ENCODE data around the gene MYH16. TPM values are rescaled to one million over a fixed set of nuclear protein-coding genes. Genes with fewer than 3 reads are reported as not detected.

MYH16 gene
- total RNA-seq, 1 donor from 2014 or later = not detected

DNA sequence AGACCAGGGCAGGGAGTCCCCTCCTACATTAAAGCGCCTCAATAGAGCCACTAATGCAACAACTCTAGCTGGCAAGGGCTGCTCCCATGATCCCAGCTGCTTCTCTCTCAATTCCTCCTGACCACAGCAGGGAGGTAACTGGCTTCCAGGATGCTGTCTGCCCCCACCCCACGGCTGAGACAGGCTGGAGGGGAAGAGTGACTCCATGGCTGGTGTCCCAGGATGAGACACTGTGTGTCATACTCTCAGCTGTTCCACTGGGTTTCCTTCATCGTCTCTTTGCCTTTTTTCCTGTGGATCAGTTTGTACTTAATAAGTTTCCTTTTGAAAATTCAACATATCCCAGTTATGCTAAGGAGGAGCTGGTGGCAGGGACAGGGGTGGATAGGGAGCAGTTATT is 27.7 kb upstream of the MYH16 start:
- H3F3A ChIP-seq (ENCODE audit: low read depth) = no peaks in the 10 kb centered on the region
- H3K79me2 ChIP-seq (ENCODE audit: low read depth) = no peaks in the 10 kb centered on the region
- Mint-ChIP-seq H3K27ac (no peak overlapping the region), H3K36me3 (no peaks in the 10 kb centered on the region), H3K4me1 (no peaks in the 10 kb centered on the region), H3K27me3 (ENCODE audit: insufficient read depth, low read depth) (peaks cover 4% of the 10 kb centered on the region), H3K9me3 (peaks cover 2% of the 10 kb centered on the region), H3K4me3 (no peak overlapping the region)
- no peaks in the 10 kb centered on the region for H3K4me1 ChIP-seq
- no peaks in the 10 kb centered on the region for H3K27me3 ChIP-seq
- H3K36me3 ChIP-seq = no peaks in the 10 kb centered on the region
- TF ChIP-seq EZH2phosphoT487 (IDR thresholded peaks at IDR 0.05) (no peak), EZH2 (IDR thresholded peaks at IDR 0.05) (no peak)
- TF ChIP-seq, protein P1, sequence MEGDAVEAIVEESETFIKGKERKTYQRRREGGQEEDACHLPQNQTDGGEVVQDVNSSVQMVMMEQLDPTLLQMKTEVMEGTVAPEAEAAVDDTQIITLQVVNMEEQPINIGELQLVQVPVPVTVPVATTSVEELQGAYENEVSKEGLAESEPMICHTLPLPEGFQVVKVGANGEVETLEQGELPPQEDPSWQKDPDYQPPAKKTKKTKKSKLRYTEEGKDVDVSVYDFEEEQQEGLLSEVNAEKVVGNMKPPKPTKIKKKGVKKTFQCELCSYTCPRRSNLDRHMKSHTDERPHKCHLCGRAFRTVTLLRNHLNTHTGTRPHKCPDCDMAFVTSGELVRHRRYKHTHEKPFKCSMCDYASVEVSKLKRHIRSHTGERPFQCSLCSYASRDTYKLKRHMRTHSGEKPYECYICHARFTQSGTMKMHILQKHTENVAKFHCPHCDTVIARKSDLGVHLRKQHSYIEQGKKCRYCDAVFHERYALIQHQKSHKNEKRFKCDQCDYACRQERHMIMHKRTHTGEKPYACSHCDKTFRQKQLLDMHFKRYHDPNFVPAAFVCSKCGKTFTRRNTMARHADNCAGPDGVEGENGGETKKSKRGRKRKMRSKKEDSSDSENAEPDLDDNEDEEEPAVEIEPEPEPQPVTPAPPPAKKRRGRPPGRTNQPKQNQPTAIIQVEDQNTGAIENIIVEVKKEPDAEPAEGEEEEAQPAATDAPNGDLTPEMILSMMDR (IDR thresholded peaks at IDR 0.05) = no peak
- no peak overlapping the region for H3K4me3 ChIP-seq
- no peaks in the 10 kb centered on the region for H3K9me3 ChIP-seq (ENCODE audit: low read depth)
- no peak overlapping the region for H3K9ac ChIP-seq
- H3K27ac ChIP-seq = no peak overlapping the region
- H3K4me2 ChIP-seq = no peak overlapping the region
- no peak overlapping the region for H2AFZ ChIP-seq (replicated peaks)
- no peaks in the 10 kb centered on the region for H4K20me1 ChIP-seq (ENCODE audit: low read depth)
- DNase-seq (ENCODE audit: low spot score) = no peak

DNA sequence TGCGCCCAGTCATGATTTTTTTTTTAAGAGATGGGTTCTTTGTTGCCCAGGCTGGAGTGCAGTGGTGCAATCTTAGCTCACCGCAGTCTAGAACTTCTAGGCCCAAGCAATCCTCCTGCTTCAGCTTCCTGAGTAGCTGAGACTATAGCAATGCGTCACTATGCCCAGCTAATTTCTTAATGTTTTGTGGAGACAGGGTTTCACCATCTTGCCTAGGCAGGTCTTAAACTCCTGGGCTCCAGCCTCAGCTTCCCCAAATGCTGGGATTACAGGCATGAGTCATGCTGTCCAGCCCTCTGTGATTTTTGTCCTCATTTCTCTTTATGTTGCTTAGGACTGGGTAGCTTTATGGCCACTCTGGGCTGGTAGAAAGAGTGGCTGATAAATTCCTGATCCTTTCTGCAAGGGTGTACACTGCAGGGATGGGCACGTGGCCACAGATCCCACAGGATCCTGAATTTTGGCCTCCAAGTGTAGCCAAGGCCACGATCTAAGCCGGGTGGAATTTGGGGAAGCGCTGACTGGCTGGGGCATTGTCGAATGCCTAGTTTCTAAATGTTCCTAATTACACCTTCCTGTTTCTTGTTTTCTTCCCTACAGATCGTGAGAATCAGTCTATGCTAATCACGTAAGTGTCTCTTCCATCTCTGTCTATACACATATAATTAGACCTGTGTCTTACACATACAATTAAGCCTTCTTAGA is 24.1 kb upstream of the MYH16 start:
- Histone ChIP-seq H3K27me3 (no peaks in the 10 kb centered on the region), H3K4me1 (peaks cover 18% of the 10 kb centered on the region), H4K20me1 (ENCODE audit: low read depth) (no peaks in the 10 kb centered on the region), H3K27ac (no peak overlapping the region), H3K9me3 (ENCODE audit: low read depth) (no peaks in the 10 kb centered on the region), H3K9ac (no peak overlapping the region), H3K79me2 (ENCODE audit: low read depth) (no peaks in the 10 kb centered on the region), H3K36me3 (no peaks in the 10 kb centered on the region), H3K4me2 (no peak overlapping the region), H3F3A (ENCODE audit: low read depth) (no peaks in the 10 kb centered on the region), H3K4me3 (no peak overlapping the region), H2AFZ (replicated peaks) (no peak overlapping the region)
- no peak for DNase-seq (ENCODE audit: low spot score)
- Mint-ChIP-seq H3K27ac (peak overlapping the region; percentile 53), H3K9me3 (peaks cover 2% of the 10 kb centered on the region), H3K36me3 (no peaks in the 10 kb centered on the region), H3K4me3 (no peak overlapping the region), H3K27me3 (ENCODE audit: insufficient read depth, low read depth) (peaks cover 12% of the 10 kb centered on the region), H3K4me1 (peaks cover 7% of the 10 kb centered on the region)
- TF ChIP-seq EZH2 (IDR thresholded peaks at IDR 0.05) (no peak), EZH2phosphoT487 (IDR thresholded peaks at IDR 0.05) (no peak)
- TF ChIP-seq, protein P1 (IDR thresholded peaks at IDR 0.05) = no peak

DNA sequence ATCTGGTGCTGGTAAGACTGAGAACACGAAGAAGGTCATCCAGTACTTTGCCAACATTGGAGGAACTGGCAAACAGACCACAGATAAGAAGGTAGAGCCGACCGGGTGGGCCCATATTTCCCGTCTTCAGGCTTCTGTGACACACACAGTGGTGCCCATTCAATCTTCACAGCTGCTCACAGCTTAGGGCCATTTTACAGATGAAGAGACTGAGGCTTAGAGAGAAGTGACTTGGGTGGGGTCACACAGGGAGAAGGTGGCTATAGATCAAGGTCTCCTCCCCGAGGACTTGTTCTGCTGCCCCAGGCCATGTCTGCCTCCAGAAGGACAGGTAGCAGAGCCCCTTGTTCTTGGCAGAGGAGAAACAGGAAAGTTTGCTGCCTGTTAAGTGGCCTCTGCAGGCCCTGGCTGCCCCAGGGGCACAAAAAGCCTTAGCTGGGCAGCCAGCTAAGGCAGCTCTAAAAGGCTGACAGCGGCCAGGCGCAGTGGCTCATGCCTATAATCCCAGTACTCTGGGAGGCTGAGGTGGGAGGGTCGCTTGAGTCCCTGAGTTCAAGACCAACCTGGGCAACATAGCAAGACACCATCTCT is 22.6 kb upstream of the MYH16 start:
- Mint-ChIP-seq H3K9me3 (peaks cover under 1% of the 10 kb centered on the region), H3K27me3 (ENCODE audit: insufficient read depth, low read depth) (peaks cover 12% of the 10 kb centered on the region), H3K4me3 (no peak overlapping the region), H3K4me1 (peaks cover 7% of the 10 kb centered on the region), H3K27ac (no peak overlapping the region), H3K36me3 (no peaks in the 10 kb centered on the region)
- Histone ChIP-seq H3K9me3 (ENCODE audit: low read depth) (no peaks in the 10 kb centered on the region), H2AFZ (replicated peaks) (no peak overlapping the region), H3K4me1 (peaks cover 18% of the 10 kb centered on the region), H3K27me3 (no peaks in the 10 kb centered on the region), H3K4me3 (no peak overlapping the region), H4K20me1 (ENCODE audit: low read depth) (no peaks in the 10 kb centered on the region), H3K79me2 (ENCODE audit: low read depth) (no peaks in the 10 kb centered on the region), H3F3A (ENCODE audit: low read depth) (no peaks in the 10 kb centered on the region), H3K9ac (no peak overlapping the region), H3K36me3 (no peaks in the 10 kb centered on the region), H3K4me2 (no peak overlapping the region), H3K27ac (no peak overlapping the region)
- no peak for DNase-seq (ENCODE audit: low spot score)
- TF ChIP-seq, protein P1 (IDR thresholded peaks at IDR 0.05) = no peak
- TF ChIP-seq EZH2 (IDR thresholded peaks at IDR 0.05) (no peak), EZH2phosphoT487 (IDR thresholded peaks at IDR 0.05) (no peak)
